ENCODE measurements around the gene BCS1L. TPM values are rescaled to one million over a fixed set of nuclear protein-coding genes. Genes with fewer than 3 reads are reported as not detected.

BCS1L gene
- total RNA-seq, 3 donors from 2014 or later (not counting 1 experiment from before 2014, with no cell fraction given) = 20.1 to 30.9 (median 20.5) TPM

DNA sequence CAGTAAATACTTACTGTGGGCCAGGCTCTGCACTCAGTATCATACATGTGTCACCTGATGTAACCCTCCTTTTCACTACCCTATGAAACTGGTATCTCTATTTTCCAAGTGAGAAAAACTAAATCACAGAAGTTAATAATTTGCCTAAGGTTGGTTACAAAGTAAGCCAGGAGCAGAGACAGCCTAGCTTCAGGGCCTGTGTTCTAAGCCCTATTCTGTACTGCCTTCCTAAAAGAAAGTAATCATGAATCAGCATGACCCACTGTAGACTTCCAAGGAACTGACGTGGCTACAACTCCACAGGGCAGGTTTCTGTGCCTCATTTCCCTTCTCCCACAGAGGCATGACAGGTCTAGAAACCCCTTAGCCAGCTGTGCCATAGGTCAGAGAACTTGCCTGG lies 14.4 kb upstream of the BCS1L start:
- peaks cover 10 to 16% of the 10 kb centered on the region in 2 donors for H3K4me1 Mint-ChIP-seq
- no peaks in the 10 kb centered on the region for H3K27me3 Mint-ChIP-seq (ENCODE audit: low read depth in 2 of 2)
- Histone ChIP-seq H3K36me3 (ENCODE audit: control insufficient read depth, insufficient read depth, low read length) (peaks cover 87% of the 10 kb centered on the region), H3K27me3 (ENCODE audit: control insufficient read depth, insufficient read depth, low read length) (no peaks in the 10 kb centered on the region), H3K4me1 (ENCODE audit: control insufficient read depth, insufficient read depth, low read length) (no peaks in the 10 kb centered on the region), H3K27ac (ENCODE audit: low read length) (no peak overlapping the region), H3K9me3 (ENCODE audit: control insufficient read depth, insufficient read depth, low read length) (no peaks in the 10 kb centered on the region), H3K4me3 (ENCODE audit: low read length) (no peak overlapping the region)
- H3K36me3 Mint-ChIP-seq = peaks cover 6% of the 10 kb centered on the region
- intact Hi-C loops (cut with micrococcal nuclease) = no loop called here
- TF ChIP-seq, protein P1, sequence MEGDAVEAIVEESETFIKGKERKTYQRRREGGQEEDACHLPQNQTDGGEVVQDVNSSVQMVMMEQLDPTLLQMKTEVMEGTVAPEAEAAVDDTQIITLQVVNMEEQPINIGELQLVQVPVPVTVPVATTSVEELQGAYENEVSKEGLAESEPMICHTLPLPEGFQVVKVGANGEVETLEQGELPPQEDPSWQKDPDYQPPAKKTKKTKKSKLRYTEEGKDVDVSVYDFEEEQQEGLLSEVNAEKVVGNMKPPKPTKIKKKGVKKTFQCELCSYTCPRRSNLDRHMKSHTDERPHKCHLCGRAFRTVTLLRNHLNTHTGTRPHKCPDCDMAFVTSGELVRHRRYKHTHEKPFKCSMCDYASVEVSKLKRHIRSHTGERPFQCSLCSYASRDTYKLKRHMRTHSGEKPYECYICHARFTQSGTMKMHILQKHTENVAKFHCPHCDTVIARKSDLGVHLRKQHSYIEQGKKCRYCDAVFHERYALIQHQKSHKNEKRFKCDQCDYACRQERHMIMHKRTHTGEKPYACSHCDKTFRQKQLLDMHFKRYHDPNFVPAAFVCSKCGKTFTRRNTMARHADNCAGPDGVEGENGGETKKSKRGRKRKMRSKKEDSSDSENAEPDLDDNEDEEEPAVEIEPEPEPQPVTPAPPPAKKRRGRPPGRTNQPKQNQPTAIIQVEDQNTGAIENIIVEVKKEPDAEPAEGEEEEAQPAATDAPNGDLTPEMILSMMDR (IDR thresholded peaks at IDR 0.05) = no peak
- H3K27ac Mint-ChIP-seq = no peak overlapping the region
- DNase-seq = no peak
- WGBS (ENCODE audit: insufficient coverage) = 91% methylated on average over 1 of the region's 1 CpG
- H3K9me3 Mint-ChIP-seq = no peaks in the 10 kb centered on the region
- ATAC-seq = no peak
- no peak overlapping the region for H3K4me3 Mint-ChIP-seq

- Mint-ChIP-seq H3K36me3 (peaks cover 11% of the 10 kb centered on the region), H3K4me3 (no peak overlapping the region), H3K4me1 (peaks cover 17 to 18% of the 10 kb centered on the region in 2 donors), H3K9me3 (no peaks in the 10 kb centered on the region), H3K27ac (peak overlapping the region in 1 of 2 donors; percentile 21), H3K27me3 (ENCODE audit: low read depth in 2 of 2) (no peaks in the 10 kb centered on the region)
- DNase-seq (peak; percentile 30 to 76), ATAC-seq (peak; percentile 78 to 94 (median 90))
- Histone ChIP-seq H3K27ac (ENCODE audit: low read length) (no peak overlapping the region), H3K4me3 (ENCODE audit: low read length) (no peak overlapping the region), H3K4me1 (ENCODE audit: control insufficient read depth, insufficient read depth, low read length) (no peaks in the 10 kb centered on the region), H3K36me3 (ENCODE audit: control insufficient read depth, insufficient read depth, low read length) (peaks cover 88% of the 10 kb centered on the region), H3K27me3 (ENCODE audit: control insufficient read depth, insufficient read depth, low read length) (no peaks in the 10 kb centered on the region), H3K9me3 (ENCODE audit: control insufficient read depth, insufficient read depth, low read length) (no peaks in the 10 kb centered on the region)
- TF ChIP-seq, protein P1 (IDR thresholded peaks at IDR 0.05) = peak; percentile 73
- 73% methylated on average over 9 of the region's 9 CpGs for WGBS (ENCODE audit: insufficient coverage)
- intact Hi-C loops (cut with micrococcal nuclease) = loop anchor here (1.0 to 2.0 kb wide), 3 partner anchors 199 to 347 kb away; no protein-coding TSS in a partner anchor
Measured at GRCh38 chr2:218648088-218648786, 11.2 kb upstream of the BCS1L start.

GRCh38 chr2:218648787-218649100 lies 10.7 kb upstream of the BCS1L start:
- Mint-ChIP-seq H3K4me1 (peaks cover 17 to 18% of the 10 kb centered on the region in 2 donors), H3K27me3 (ENCODE audit: low read depth in 2 of 2) (no peaks in the 10 kb centered on the region), H3K36me3 (peaks cover 11% of the 10 kb centered on the region), H3K4me3 (no peak overlapping the region), H3K9me3 (no peaks in the 10 kb centered on the region), H3K27ac (peak overlapping the region in 1 of 2 donors; percentile 21)
- intact Hi-C loops (cut with micrococcal nuclease) = loop anchor here (1.0 to 2.0 kb wide), 3 partner anchors 198 to 347 kb away; no protein-coding TSS in a partner anchor
- Histone ChIP-seq H3K27ac (ENCODE audit: low read length) (no peak overlapping the region), H3K4me3 (ENCODE audit: low read length) (no peak overlapping the region), H3K9me3 (ENCODE audit: control insufficient read depth, insufficient read depth, low read length) (no peaks in the 10 kb centered on the region), H3K27me3 (ENCODE audit: control insufficient read depth, insufficient read depth, low read length) (no peaks in the 10 kb centered on the region), H3K4me1 (ENCODE audit: control insufficient read depth, insufficient read depth, low read length) (no peaks in the 10 kb centered on the region), H3K36me3 (ENCODE audit: control insufficient read depth, insufficient read depth, low read length) (peaks cover 83% of the 10 kb centered on the region)
- TF ChIP-seq, protein P1 (IDR thresholded peaks at IDR 0.05) = peak; percentile 16
- peak in 1 of 3 donors; percentile 12 for ATAC-seq
- 93% methylated on average over 11 of the region's 11 CpGs for WGBS (ENCODE audit: insufficient coverage)
- DNase-seq = no peak
